ENCODE results near the gene KLLN.

GRCh38 chr10:87842776-87843497 is 20.4 kb downstream of the KLLN start:
- TF ChIP-seq GATA3 (IDR thresholded peaks at IDR 0.05; ENCODE audit: low read depth, low read length): no peak
- no peak for TF ChIP-seq GATA2 (IDR thresholded peaks at IDR 0.05; ENCODE audit: low read depth, low read length)
